MM.1S (cell line): ENCODE measurements around the gene SRD5A2.

Experiments
- DNase-seq: peaks from one replicate; pipeline ENCODE4 v3.0.0-alpha.2; 2015
- H2AFZ ChIP-seq: fragments of 300-600 bp; sonication (generic); 2 replicates; pipeline ENCODE4 v1.6.0; 2016; ENCODE audit warnings: antibody characterized with exemption, low read length
- H3F3A ChIP-seq: fragments of 300-600 bp; sonication (generic); 2 replicates; pipeline ENCODE4 v1.6.1; 2016; ENCODE audit warnings: mild to moderate bottlenecking, antibody characterized with exemption, low read length, moderate library complexity, mixed read lengths; ENCODE audit not compliant: insufficient read depth
- H3K27ac ChIP-seq: fragments of 300-600 bp; sonication (generic); 2 replicates; pipeline ENCODE4 v1.5.1; 2016; ENCODE audit warnings: mild to moderate bottlenecking, low read length
- H3K27me3 ChIP-seq: fragments of 300-600 bp; sonication (generic); replicated peaks from 2 replicates; pipeline ENCODE4 v1.6.0; 2016; ENCODE audit warnings: low read length; ENCODE audit not compliant: insufficient read depth
- H3K36me3 ChIP-seq: fragments of 300-600 bp; sonication (generic); replicated peaks from 2 replicates; pipeline ENCODE4 v1.6.1; 2016; ENCODE audit warnings: mild to moderate bottlenecking, low read length, mixed read lengths; ENCODE audit not compliant: insufficient read depth
- H3K4me1 ChIP-seq: fragments of 300-600 bp; sonication (generic); 2 replicates; pipeline ENCODE4 v1.6.1; 2016; ENCODE audit warnings: low read length, mixed read lengths
- H3K4me2 ChIP-seq: fragments of 300-600 bp; sonication (generic); 2 replicates; pipeline ENCODE4 v1.6.0; 2016; ENCODE audit warnings: low read depth, low read length
- H3K4me3 ChIP-seq: fragments of 300-600 bp; sonication (generic); 2 replicates; pipeline ENCODE4 v1.5.1; 2016; ENCODE audit warnings: low read length, mixed read lengths
- H3K79me2 ChIP-seq: fragments of 300-600 bp; sonication (generic); 2 replicates; pipeline ENCODE4 v1.6.1; 2016; ENCODE audit warnings: mixed run types, low read length, mixed read lengths
- H3K9ac ChIP-seq: fragments of 300-600 bp; sonication (generic); 2 replicates; pipeline ENCODE4 v1.6.1; 2016; ENCODE audit warnings: low read length, mixed read lengths
- H3K9me2 ChIP-seq: fragments of 300-600 bp; sonication (generic); replicated peaks from 2 replicates; pipeline ENCODE4 v1.6.1; 2016; ENCODE audit warnings: mild to moderate bottlenecking, low read length, mixed read lengths; ENCODE audit not compliant: insufficient read depth
- H3K9me3 ChIP-seq: fragments of 300-600 bp; sonication (generic); replicated peaks from 2 replicates; pipeline ENCODE4 v1.6.1; 2016; ENCODE audit warnings: mild to moderate bottlenecking, low read length, mixed read lengths; ENCODE audit not compliant: insufficient read depth
- H4K20me1 ChIP-seq: fragments of 300-600 bp; sonication (generic); 2 replicates; pipeline ENCODE4 v1.6.1; 2016; ENCODE audit warnings: mild to moderate bottlenecking, low read length, moderate library complexity, mixed read lengths; ENCODE audit not compliant: insufficient read depth
- CTCF ChIP-seq: fragments of 300-600 bp; sonication (generic); IDR thresholded peaks from 2 replicates; pipeline ENCODE4 v1.5.1; 2016; ENCODE audit warnings: antibody characterized with exemption, low read length, mixed read lengths
- EZH2 ChIP-seq: fragments of 300-600 bp; sonication (generic); optimal IDR thresholded peaks from 2 replicates; pipeline ENCODE3; 2017; ENCODE audit warnings: low read depth, mild to moderate bottlenecking, antibody characterized with exemption, low read length, mixed read lengths
- EZH2phosphoT487 ChIP-seq: fragments of 300-600 bp; sonication (generic); IDR thresholded peaks from 2 replicates; pipeline ENCODE4 v1.6.1; 2018; ENCODE audit warnings: antibody characterized with exemption, low read length

Gene SRD5A2

GRCh38 chr2:31556940-31557339, 23.8 kb downstream of the SRD5A2 start:
- TF ChIP-seq CTCF (no peak), EZH2phosphoT487 (no peak), EZH2 (no peak)
- H3K27me3 ChIP-seq = no peaks in the 10 kb centered on the region
- no peaks in the 10 kb centered on the region for H3F3A ChIP-seq
- H3K9ac ChIP-seq = no peak overlapping the region
- no peak overlapping the region for H2AFZ ChIP-seq
- no peaks in the 10 kb centered on the region for H3K4me1 ChIP-seq
- H3K27ac ChIP-seq = no peak overlapping the region
- H3K4me2 ChIP-seq = no peak overlapping the region
- no peaks in the 10 kb centered on the region for H3K36me3 ChIP-seq
- DNase-seq = no peak
- no peaks in the 10 kb centered on the region for H4K20me1 ChIP-seq
- no peaks in the 10 kb centered on the region for H3K9me3 ChIP-seq
- no peaks in the 10 kb centered on the region for H3K9me2 ChIP-seq
- no peak overlapping the region for H3K4me3 ChIP-seq
- H3K79me2 ChIP-seq = no peaks in the 10 kb centered on the region

- Histone ChIP-seq H3K36me3 (no peaks in the 10 kb centered on the region), H3K27ac (no peak overlapping the region), H3K9ac (no peak overlapping the region), H3K27me3 (no peaks in the 10 kb centered on the region), H3K4me1 (no peaks in the 10 kb centered on the region), H2AFZ (no peak overlapping the region), H3K9me3 (no peaks in the 10 kb centered on the region), H4K20me1 (no peaks in the 10 kb centered on the region), H3K79me2 (no peaks in the 10 kb centered on the region), H3K4me2 (no peak overlapping the region), H3K9me2 (no peaks in the 10 kb centered on the region), H3F3A (no peaks in the 10 kb centered on the region), H3K4me3 (no peak overlapping the region)
- no peak for DNase-seq
- no peak for TF ChIP-seq CTCF
- TF ChIP-seq EZH2 = no peak
- TF ChIP-seq EZH2phosphoT487 = no peak
Measured at GRCh38 chr2:31555967-31556706, 24.6 kb downstream of the SRD5A2 start.

GRCh38 chr2:31553362-31553761, 27.4 kb downstream of the SRD5A2 start:
- no peaks in the 10 kb centered on the region for H3K4me1 ChIP-seq
- H3K27me3 ChIP-seq = no peaks in the 10 kb centered on the region
- no peaks in the 10 kb centered on the region for H3F3A ChIP-seq
- DNase-seq = no peak
- H3K36me3 ChIP-seq = no peaks in the 10 kb centered on the region
- H3K4me2 ChIP-seq = no peak overlapping the region
- no peaks in the 10 kb centered on the region for H3K9me2 ChIP-seq
- no peak overlapping the region for H3K9ac ChIP-seq
- no peaks in the 10 kb centered on the region for H3K9me3 ChIP-seq
- no peak overlapping the region for H3K4me3 ChIP-seq
- H3K79me2 ChIP-seq = no peaks in the 10 kb centered on the region
- no peaks in the 10 kb centered on the region for H4K20me1 ChIP-seq
- no peak overlapping the region for H3K27ac ChIP-seq
- no peak for TF ChIP-seq EZH2
- TF ChIP-seq CTCF = no peak
- no peak for TF ChIP-seq EZH2phosphoT487
- no peak overlapping the region for H2AFZ ChIP-seq
